Measurements from ENCODE around the gene TMEM151A.

The TMEM151A gene

GRCh38 chr11:66325263-66325671 is 33.6 kb downstream of the TMEM151A start:
- no peak for DNase-seq

GRCh38 chr11:66326261-66327111 is 34.8 kb downstream of the TMEM151A start:
- no peak for DNase-seq

- DNase-seq, result no peak
These were observed 35.7 kb downstream of the TMEM151A start for GRCh38 chr11:66327171-66328030.

GRCh38 chr11:66328031-66328301 is 36.3 kb downstream of the TMEM151A start:
- DNase-seq, result no peak

- peak; percentile 51 to 59 for DNase-seq
These were observed 36.8 kb downstream of the TMEM151A start for GRCh38 chr11:66328302-66329144.

GRCh38 chr11:66329165-66329673 is 37.5 kb downstream of the TMEM151A start:
- DNase-seq, result no peak

GRCh38 chr11:66330931-66331330 is 39.2 kb downstream of the TMEM151A start:
- no peak for DNase-seq

GRCh38 chr11:66331542-66332370 is 40.1 kb downstream of the TMEM151A start:
- DNase-seq, result no peak

GRCh38 chr11:66332371-66333219 is 40.9 kb downstream of the TMEM151A start:
- no peak for DNase-seq

GRCh38 chr11:66333220-66333877 is 41.7 kb downstream of the TMEM151A start:
- no peak for DNase-seq

GRCh38 chr11:66333896-66334604 is 42.4 kb downstream of the TMEM151A start:
- no peak for DNase-seq

GRCh38 chr11:66334605-66335442 is 43.1 kb downstream of the TMEM151A start:
- DNase-seq, result no peak

GRCh38 chr11:66335531-66336233 is 44.0 kb downstream of the TMEM151A start:
- DNase-seq, result no peak

GRCh38 chr11:66336234-66337102 is 44.8 kb downstream of the TMEM151A start, which contains the start of gene RIN1:
RIN1 (minus strand) TSS chr11:66336434; CDS start chr11:66336402, 32 bp downstream.
- DNase-seq, result no peak

- no peak for DNase-seq
These were observed 45.6 kb downstream of the TMEM151A start for GRCh38 chr11:66337103-66337899.

Measured in NCI-H1930 (cell line).